Daoy (cell line): ENCODE results near the gene ZAR1. TPM values are rescaled to one million over a fixed set of nuclear protein-coding genes. Genes with fewer than 3 reads are reported as not detected.

Source experiments
- total RNA-seq: library from RNA; depleted of rRNA; stranded (reverse); fragments of >200 nt; shearing (Covaris generic); gene quantifications from 2 replicates; pipeline ENCODE4 v1.2.3, GENCODE V29; 2014; rRNA removed

Gene ZAR1
- total RNA-seq, 1 experiment from 2014 or later, result 0.11 TPM

Other genes starting within 250 kb of the ZAR1 start
- gene TEC, start 220.4 kb upstream of the ZAR1 start, total RNA-seq, result 0.23 and 0.24 TPM in 2 replicates
- 25.8 and 28.7 TPM in 2 replicates for gene SLAIN2, start 148.7 kb upstream of the ZAR1 start, total RNA-seq
- gene SLC10A4, start 6.9 kb upstream of the ZAR1 start, total RNA-seq, result 0.23 TPM in 1 of 2 replicates, not detected in the other